Liver (tissue), 3 donors: Measurements from ENCODE around the gene ABCA4.

Experiments
- EGR1 ChIP-seq, 2 donors: IDR thresholded peaks; 2 replicates each; pipeline ENCODE4 v1.6.1; 2016 to 2018; ENCODE audit warnings: antibody characterized with exemption in 2 of 2, low read depth in 2 of 2
- GABPA ChIP-seq, 2 donors: IDR thresholded peaks in 1 of 2; conservative IDR thresholded peaks in 1 of 2; 2 replicates each; pipeline ENCODE4 v1.6.1; 2016; ENCODE audit warnings: antibody characterized with exemption in 2 of 2, mild to moderate bottlenecking in 1 of 2, moderate library complexity in 1 of 2
- JUND ChIP-seq, 2 donors: IDR thresholded peaks; 2 replicates each; pipeline ENCODE4 v1.6.1; 2016; ENCODE audit warnings: antibody characterized with exemption in 2 of 2
- RAD21 ChIP-seq, 2 donors: IDR thresholded peaks; 2 replicates each; pipeline ENCODE4 v1.6.1; 2016; ENCODE audit warnings: antibody characterized with exemption in 2 of 2, mild to moderate bottlenecking in 2 of 2
- SP1 ChIP-seq: IDR thresholded peaks from 2 replicates; pipeline ENCODE4 v1.6.1; 2018; ENCODE audit warnings: antibody characterized with exemption, mild to moderate bottlenecking
- TAF1 ChIP-seq: conservative IDR thresholded peaks from 2 replicates; pipeline ENCODE4 v1.6.1; 2016; ENCODE audit warnings: antibody characterized with exemption, mild to moderate bottlenecking
- YY1 ChIP-seq: IDR thresholded peaks from 2 replicates; pipeline ENCODE4 v1.6.1; 2016; ENCODE audit warnings: antibody characterized with exemption, mild to moderate bottlenecking
- TF ChIP-seq, protein P1 (sequence below): IDR thresholded peaks from 2 replicates; pipeline ENCODE4 v1.6.1; 2016; ENCODE audit warnings: antibody characterized with exemption
- TF ChIP-seq, protein P2 (sequence below): fragments of 150-350 bp; IDR thresholded peaks from 2 replicates; pipeline ENCODE4 v1.5.1; 2017; ENCODE audit warnings: improper control_type of control experiment, low read depth, low read length; ENCODE audit not compliant: missing input control
- TF ChIP-seq, protein P3 (sequence below): IDR thresholded peaks from 2 replicates; pipeline ENCODE4 v1.6.1; 2016; ENCODE audit warnings: antibody characterized with exemption, mild to moderate bottlenecking
- TF ChIP-seq, protein P4 (sequence below): IDR thresholded peaks from 2 replicates; pipeline ENCODE4 v1.6.1; 2016; ENCODE audit warnings: antibody characterized with exemption
- donor health status: healthy.
- donor health status: healthy.

DNA sequence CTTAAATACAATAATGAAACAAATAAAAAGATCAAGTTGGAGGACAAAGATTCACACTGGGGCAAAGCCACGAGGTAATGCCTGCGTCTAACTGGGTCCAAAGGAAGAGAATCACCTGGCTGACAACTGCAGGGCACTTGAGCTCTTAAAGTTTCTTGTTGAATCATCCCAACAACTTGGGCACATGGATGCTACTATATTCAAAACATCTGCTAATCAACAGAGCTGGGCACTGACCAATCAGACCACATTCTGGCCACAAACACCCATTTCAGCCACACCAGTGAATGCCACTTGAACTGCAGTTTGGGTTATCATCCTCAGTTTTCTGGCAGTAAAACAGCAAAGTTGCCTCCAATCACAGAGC is 51.0 kb downstream of the ABCA4 start:
- TF ChIP-seq, protein P1, sequence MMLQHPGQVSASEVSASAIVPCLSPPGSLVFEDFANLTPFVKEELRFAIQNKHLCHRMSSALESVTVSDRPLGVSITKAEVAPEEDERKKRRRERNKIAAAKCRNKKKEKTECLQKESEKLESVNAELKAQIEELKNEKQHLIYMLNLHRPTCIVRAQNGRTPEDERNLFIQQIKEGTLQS, result no peak
- TF ChIP-seq, protein P2, sequence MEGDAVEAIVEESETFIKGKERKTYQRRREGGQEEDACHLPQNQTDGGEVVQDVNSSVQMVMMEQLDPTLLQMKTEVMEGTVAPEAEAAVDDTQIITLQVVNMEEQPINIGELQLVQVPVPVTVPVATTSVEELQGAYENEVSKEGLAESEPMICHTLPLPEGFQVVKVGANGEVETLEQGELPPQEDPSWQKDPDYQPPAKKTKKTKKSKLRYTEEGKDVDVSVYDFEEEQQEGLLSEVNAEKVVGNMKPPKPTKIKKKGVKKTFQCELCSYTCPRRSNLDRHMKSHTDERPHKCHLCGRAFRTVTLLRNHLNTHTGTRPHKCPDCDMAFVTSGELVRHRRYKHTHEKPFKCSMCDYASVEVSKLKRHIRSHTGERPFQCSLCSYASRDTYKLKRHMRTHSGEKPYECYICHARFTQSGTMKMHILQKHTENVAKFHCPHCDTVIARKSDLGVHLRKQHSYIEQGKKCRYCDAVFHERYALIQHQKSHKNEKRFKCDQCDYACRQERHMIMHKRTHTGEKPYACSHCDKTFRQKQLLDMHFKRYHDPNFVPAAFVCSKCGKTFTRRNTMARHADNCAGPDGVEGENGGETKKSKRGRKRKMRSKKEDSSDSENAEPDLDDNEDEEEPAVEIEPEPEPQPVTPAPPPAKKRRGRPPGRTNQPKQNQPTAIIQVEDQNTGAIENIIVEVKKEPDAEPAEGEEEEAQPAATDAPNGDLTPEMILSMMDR, result no peak
- TF ChIP-seq, protein P3, sequence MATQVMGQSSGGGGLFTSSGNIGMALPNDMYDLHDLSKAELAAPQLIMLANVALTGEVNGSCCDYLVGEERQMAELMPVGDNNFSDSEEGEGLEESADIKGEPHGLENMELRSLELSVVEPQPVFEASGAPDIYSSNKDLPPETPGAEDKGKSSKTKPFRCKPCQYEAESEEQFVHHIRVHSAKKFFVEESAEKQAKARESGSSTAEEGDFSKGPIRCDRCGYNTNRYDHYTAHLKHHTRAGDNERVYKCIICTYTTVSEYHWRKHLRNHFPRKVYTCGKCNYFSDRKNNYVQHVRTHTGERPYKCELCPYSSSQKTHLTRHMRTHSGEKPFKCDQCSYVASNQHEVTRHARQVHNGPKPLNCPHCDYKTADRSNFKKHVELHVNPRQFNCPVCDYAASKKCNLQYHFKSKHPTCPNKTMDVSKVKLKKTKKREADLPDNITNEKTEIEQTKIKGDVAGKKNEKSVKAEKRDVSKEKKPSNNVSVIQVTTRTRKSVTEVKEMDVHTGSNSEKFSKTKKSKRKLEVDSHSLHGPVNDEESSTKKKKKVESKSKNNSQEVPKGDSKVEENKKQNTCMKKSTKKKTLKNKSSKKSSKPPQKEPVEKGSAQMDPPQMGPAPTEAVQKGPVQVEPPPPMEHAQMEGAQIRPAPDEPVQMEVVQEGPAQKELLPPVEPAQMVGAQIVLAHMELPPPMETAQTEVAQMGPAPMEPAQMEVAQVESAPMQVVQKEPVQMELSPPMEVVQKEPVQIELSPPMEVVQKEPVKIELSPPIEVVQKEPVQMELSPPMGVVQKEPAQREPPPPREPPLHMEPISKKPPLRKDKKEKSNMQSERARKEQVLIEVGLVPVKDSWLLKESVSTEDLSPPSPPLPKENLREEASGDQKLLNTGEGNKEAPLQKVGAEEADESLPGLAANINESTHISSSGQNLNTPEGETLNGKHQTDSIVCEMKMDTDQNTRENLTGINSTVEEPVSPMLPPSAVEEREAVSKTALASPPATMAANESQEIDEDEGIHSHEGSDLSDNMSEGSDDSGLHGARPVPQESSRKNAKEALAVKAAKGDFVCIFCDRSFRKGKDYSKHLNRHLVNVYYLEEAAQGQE, result no peak
- TF ChIP-seq JUND (IDR thresholded peaks at IDR 0.05), result no peak
- no peak for TF ChIP-seq RAD21 (IDR thresholded peaks at IDR 0.05)
- no peak for TF ChIP-seq SP1
- TF ChIP-seq TAF1, result no peak
- TF ChIP-seq YY1, result no peak
- TF ChIP-seq, protein P4, sequence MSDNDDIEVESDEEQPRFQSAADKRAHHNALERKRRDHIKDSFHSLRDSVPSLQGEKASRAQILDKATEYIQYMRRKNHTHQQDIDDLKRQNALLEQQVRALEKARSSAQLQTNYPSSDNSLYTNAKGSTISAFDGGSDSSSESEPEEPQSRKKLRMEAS, result no peak
- TF ChIP-seq EGR1 (IDR thresholded peaks at IDR 0.05; ENCODE audit: low read depth in 2 of 2), result no peak
- no peak for TF ChIP-seq GABPA (IDR thresholded peaks at IDR 0.05 in 1 of 2, conservative IDR thresholded peaks at IDR 0.05 in 1 of 2)
